ENCODE results near the gene CCDC179.

CCDC179 gene

GRCh38 chr11:22860241-22860640 is at the start of gene CCDC179:
CCDC179 (minus strand) TSS chr11:22860474; CDS start chr11:22860421, 53 bp downstream.
- DNase-seq = no peak

- no peak for DNase-seq
These were observed 43.5 kb upstream of the CCDC179 start for GRCh38 chr11:22903782-22904181.

GRCh38 chr11:22901603-22902002 is 41.3 kb upstream of the CCDC179 start:
- DNase-seq = no peak

- DNase-seq = no peak
These were observed 40.7 kb upstream of the CCDC179 start for GRCh38 chr11:22900764-22901486.

GRCh38 chr11:22898036-22898435 is 37.8 kb upstream of the CCDC179 start:
- DNase-seq = no peak

- DNase-seq = no peak
These were observed 30.0 kb upstream of the CCDC179 start for GRCh38 chr11:22890227-22890626.

- no peak for DNase-seq
These were observed 23.9 kb upstream of the CCDC179 start for GRCh38 chr11:22884217-22884616.

- no peak for DNase-seq
These were observed 19.4 kb upstream of the CCDC179 start for GRCh38 chr11:22879630-22880029.

GRCh38 chr11:22878604-22879003 is 18.3 kb upstream of the CCDC179 start:
- DNase-seq = no peak

GRCh38 chr11:22878039-22878438 is 17.8 kb upstream of the CCDC179 start:
- DNase-seq = no peak

GRCh38 chr11:22875869-22876473 is 15.7 kb upstream of the CCDC179 start:
- DNase-seq = peak; percentile 51 to 66

GRCh38 chr11:22869325-22869724 is 9.1 kb upstream of the CCDC179 start:
- DNase-seq = no peak

GRCh38 chr11:22859756-22860155 is 518 bp downstream of the CCDC179 start:
- DNase-seq = no peak

GRCh38 chr11:22851477-22851876 is 8.8 kb downstream of the CCDC179 start:
- DNase-seq = no peak

- no peak for DNase-seq
These were observed 13.5 kb downstream of the CCDC179 start for GRCh38 chr11:22846726-22847125.

- DNase-seq = no peak
These were observed 27.8 kb downstream of the CCDC179 start for GRCh38 chr11:22832315-22833015.

GRCh38 chr11:22830082-22830414 is 30.2 kb downstream of the CCDC179 start:
- DNase-seq = no peak

GRCh38 chr11:22829231-22830081 is 30.8 kb downstream of the CCDC179 start, which contains the start of gene SVIP:
SVIP (minus strand) TSS chr11:22829801; CDS start chr11:22829748, 53 bp downstream.
- DNase-seq = peak; percentile 96 to 97

- DNase-seq = no peak
These were observed 31.9 kb downstream of the CCDC179 start for GRCh38 chr11:22828373-22828772.

- no peak for DNase-seq
These were observed 38.1 kb downstream of the CCDC179 start for GRCh38 chr11:22822203-22822602.

- DNase-seq = no peak
These were observed 50.4 kb downstream of the CCDC179 start for GRCh38 chr11:22809893-22810292.

GRCh38 chr11:22808571-22809197 is 51.6 kb downstream of the CCDC179 start:
- no peak for DNase-seq
